Measurements from ENCODE around the gene PARD3.

DNA sequence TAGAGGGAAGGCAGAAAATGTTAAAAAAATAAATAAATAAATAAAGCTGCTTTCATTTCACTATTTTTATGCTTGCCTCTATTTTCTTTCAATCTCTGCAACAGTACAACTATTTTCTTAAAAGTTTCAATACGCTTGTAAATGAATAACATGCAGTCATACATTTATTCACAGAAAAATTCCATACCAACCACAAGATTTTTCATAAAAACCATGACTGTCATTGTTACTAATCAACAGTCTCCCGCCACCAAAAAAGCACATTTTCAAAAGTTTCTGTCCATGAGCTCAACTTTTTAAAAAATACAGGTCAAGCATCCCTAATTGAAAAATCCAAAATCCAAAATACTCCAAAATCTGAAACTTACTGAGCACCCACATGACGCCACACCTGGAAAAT lies 5.3 kb downstream of the PARD3 start:
- TF ChIP-seq POLR2AphosphoS5 (IDR thresholded peaks at IDR 0.05) (no peak), POLR2A (IDR thresholded peaks at IDR 0.05) (no peak), EP300 (IDR thresholded peaks at IDR 0.05; ENCODE audit: low read depth) (no peak)
- TF ChIP-seq, protein P1, sequence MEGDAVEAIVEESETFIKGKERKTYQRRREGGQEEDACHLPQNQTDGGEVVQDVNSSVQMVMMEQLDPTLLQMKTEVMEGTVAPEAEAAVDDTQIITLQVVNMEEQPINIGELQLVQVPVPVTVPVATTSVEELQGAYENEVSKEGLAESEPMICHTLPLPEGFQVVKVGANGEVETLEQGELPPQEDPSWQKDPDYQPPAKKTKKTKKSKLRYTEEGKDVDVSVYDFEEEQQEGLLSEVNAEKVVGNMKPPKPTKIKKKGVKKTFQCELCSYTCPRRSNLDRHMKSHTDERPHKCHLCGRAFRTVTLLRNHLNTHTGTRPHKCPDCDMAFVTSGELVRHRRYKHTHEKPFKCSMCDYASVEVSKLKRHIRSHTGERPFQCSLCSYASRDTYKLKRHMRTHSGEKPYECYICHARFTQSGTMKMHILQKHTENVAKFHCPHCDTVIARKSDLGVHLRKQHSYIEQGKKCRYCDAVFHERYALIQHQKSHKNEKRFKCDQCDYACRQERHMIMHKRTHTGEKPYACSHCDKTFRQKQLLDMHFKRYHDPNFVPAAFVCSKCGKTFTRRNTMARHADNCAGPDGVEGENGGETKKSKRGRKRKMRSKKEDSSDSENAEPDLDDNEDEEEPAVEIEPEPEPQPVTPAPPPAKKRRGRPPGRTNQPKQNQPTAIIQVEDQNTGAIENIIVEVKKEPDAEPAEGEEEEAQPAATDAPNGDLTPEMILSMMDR (IDR thresholded peaks at IDR 0.05), result no peak
